ENCODE data around the gene LGR5. TPM values are rescaled to one million over a fixed set of nuclear protein-coding genes. Genes with fewer than 3 reads are reported as not detected.

LGR5 gene
- total RNA-seq, 1 experiment from 2014 or later = 28.4 TPM

DNA sequence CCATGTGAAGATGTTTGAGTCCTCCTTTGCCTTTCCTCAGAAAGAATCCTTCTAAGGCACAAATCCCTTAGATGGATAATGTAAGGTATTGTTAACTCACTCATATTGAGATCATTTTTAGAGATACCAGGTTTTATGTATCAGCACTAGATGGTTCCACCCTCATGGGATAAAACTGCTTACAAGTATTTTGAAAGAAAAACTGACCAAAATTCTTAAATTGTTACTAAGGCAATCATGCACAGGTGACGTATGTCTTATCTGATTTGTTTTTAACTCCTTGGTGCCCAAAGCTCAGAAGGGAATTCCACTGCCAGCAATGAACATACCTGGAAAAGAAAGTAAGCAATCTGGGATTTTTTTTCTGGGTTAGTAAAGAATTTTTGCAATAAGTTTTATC, 145.6 kb downstream of the LGR5 start:
- Mint-ChIP-seq H3K4me1 (ENCODE audit: low read depth, unreplicated experiment) (no peaks in the 10 kb centered on the region), H3K4me3 (ENCODE audit: unreplicated experiment) (no peak overlapping the region), H3K27me3 (ENCODE audit: insufficient read depth, unreplicated experiment) (no peaks in the 10 kb centered on the region), H3K36me3 (ENCODE audit: insufficient read depth, unreplicated experiment) (peaks cover 20% of the 10 kb centered on the region), H3K9me3 (ENCODE audit: unreplicated experiment) (no peaks in the 10 kb centered on the region), H3K27ac (ENCODE audit: unreplicated experiment) (no peak overlapping the region)
- TF ChIP-seq, protein P1, sequence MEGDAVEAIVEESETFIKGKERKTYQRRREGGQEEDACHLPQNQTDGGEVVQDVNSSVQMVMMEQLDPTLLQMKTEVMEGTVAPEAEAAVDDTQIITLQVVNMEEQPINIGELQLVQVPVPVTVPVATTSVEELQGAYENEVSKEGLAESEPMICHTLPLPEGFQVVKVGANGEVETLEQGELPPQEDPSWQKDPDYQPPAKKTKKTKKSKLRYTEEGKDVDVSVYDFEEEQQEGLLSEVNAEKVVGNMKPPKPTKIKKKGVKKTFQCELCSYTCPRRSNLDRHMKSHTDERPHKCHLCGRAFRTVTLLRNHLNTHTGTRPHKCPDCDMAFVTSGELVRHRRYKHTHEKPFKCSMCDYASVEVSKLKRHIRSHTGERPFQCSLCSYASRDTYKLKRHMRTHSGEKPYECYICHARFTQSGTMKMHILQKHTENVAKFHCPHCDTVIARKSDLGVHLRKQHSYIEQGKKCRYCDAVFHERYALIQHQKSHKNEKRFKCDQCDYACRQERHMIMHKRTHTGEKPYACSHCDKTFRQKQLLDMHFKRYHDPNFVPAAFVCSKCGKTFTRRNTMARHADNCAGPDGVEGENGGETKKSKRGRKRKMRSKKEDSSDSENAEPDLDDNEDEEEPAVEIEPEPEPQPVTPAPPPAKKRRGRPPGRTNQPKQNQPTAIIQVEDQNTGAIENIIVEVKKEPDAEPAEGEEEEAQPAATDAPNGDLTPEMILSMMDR (IDR thresholded peaks at IDR 0.05; ENCODE audit: insufficient read depth in 1 of 2, low read depth in 1 of 2, low read length in 1 of 2, severe bottlenecking in 1 of 2, unreplicated experiment in 1 of 2) = no peak
- Histone ChIP-seq H3K9me3 (no peaks in the 10 kb centered on the region), H3K36me3 (ENCODE audit: control insufficient read depth, insufficient read depth, low read length) (no peaks in the 10 kb centered on the region), H3K4me1 (no peaks in the 10 kb centered on the region), H3K4me3 (ENCODE audit: low read depth, low read length) (no peak overlapping the region), H3K27me3 (replicated peaks; ENCODE audit: control insufficient read depth, insufficient read depth, low read length) (no peaks in the 10 kb centered on the region)
- no peak for DNase-seq
- no TSS peak for BruUV-seq (replicated peaks)
- intact Hi-C loops (cut with micrococcal nuclease; ENCODE audit: unreplicated experiment) = no loop called here
- ChIA-PET CTCF (no interaction called here), POLR2A (no interaction called here)

DNA sequence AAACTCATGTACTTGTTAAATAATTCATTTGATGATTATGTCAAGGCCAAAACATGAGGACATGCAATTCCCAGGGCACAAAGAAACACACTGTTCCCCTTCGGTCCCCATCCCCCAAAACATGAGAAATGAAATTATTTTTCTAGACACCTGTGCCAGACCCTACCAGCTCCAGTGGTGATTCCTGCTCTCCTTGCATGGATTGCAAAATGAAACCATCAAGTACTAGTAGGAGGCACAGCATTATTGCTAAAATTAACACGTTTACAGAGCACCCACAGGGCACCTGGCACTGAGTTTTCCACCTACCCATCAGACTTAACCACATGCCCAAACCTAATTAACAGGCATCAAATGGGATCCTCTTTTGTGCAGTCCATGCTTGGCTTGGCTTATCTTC, 147.4 kb downstream of the LGR5 start:
- Histone ChIP-seq H3K9me3 (no peaks in the 10 kb centered on the region), H3K4me3 (ENCODE audit: low read depth, low read length) (no peak overlapping the region), H3K36me3 (ENCODE audit: control insufficient read depth, insufficient read depth, low read length) (no peaks in the 10 kb centered on the region), H3K4me1 (no peaks in the 10 kb centered on the region), H3K27me3 (replicated peaks; ENCODE audit: control insufficient read depth, insufficient read depth, low read length) (no peaks in the 10 kb centered on the region)
- TF ChIP-seq, protein P1 (IDR thresholded peaks at IDR 0.05; ENCODE audit: insufficient read depth in 1 of 2, low read depth in 1 of 2, low read length in 1 of 2, severe bottlenecking in 1 of 2, unreplicated experiment in 1 of 2) = no peak
- Mint-ChIP-seq H3K4me1 (ENCODE audit: low read depth, unreplicated experiment) (no peaks in the 10 kb centered on the region), H3K9me3 (ENCODE audit: unreplicated experiment) (no peaks in the 10 kb centered on the region), H3K36me3 (ENCODE audit: insufficient read depth, unreplicated experiment) (peaks cover 13% of the 10 kb centered on the region), H3K27me3 (ENCODE audit: insufficient read depth, unreplicated experiment) (no peaks in the 10 kb centered on the region), H3K27ac (ENCODE audit: unreplicated experiment) (no peak overlapping the region), H3K4me3 (ENCODE audit: unreplicated experiment) (no peak overlapping the region)
- intact Hi-C loops (cut with micrococcal nuclease; ENCODE audit: unreplicated experiment) = no loop called here
- ChIA-PET CTCF (no interaction called here), POLR2A (no interaction called here)
- no TSS peak for BruUV-seq (replicated peaks)
- DNase-seq = no peak

DNA sequence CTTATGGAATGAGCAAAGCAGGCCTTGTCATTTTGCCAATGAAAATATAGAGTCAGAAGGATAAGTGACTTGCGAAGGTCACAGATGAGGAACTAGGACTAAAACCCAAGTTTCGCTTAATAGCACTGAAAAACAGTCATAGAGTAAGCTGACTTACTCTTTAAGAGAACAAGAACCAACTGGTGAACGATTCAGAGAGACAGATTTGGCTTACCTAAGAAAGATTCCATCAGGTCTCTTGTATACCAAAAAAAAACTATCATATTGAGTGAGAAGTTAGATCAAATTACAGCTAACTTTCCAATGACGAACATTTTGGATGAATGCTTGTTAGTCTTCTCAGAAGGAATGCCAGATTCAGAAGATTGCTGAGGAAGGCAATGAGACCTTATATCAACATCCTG, 149.9 kb downstream of the LGR5 start:
- Histone ChIP-seq H3K4me3 (ENCODE audit: low read depth, low read length) (no peak overlapping the region), H3K9me3 (no peaks in the 10 kb centered on the region), H3K4me1 (no peaks in the 10 kb centered on the region), H3K36me3 (ENCODE audit: control insufficient read depth, insufficient read depth, low read length) (no peaks in the 10 kb centered on the region), H3K27me3 (replicated peaks; ENCODE audit: control insufficient read depth, insufficient read depth, low read length) (no peaks in the 10 kb centered on the region)
- intact Hi-C loops (cut with micrococcal nuclease; ENCODE audit: unreplicated experiment) = no loop called here
- Mint-ChIP-seq H3K27me3 (ENCODE audit: insufficient read depth, unreplicated experiment) (no peaks in the 10 kb centered on the region), H3K36me3 (ENCODE audit: insufficient read depth, unreplicated experiment) (peaks cover 6% of the 10 kb centered on the region), H3K4me1 (ENCODE audit: low read depth, unreplicated experiment) (no peaks in the 10 kb centered on the region), H3K4me3 (ENCODE audit: unreplicated experiment) (no peak overlapping the region), H3K9me3 (ENCODE audit: unreplicated experiment) (no peaks in the 10 kb centered on the region), H3K27ac (ENCODE audit: unreplicated experiment) (no peak overlapping the region)
- CTCF ChIA-PET = no interaction called here
- no TSS peak for BruUV-seq (replicated peaks)
- POLR2A ChIA-PET = no interaction called here
- no peak for DNase-seq
- TF ChIP-seq, protein P1 (IDR thresholded peaks at IDR 0.05; ENCODE audit: insufficient read depth in 1 of 2, low read depth in 1 of 2, low read length in 1 of 2, severe bottlenecking in 1 of 2, unreplicated experiment in 1 of 2) = no peak
